HL-60 (cell line): ENCODE measurements around the gene DNAH2.

ENCODE experiments used
- DNase-seq, 2 experiments: peaks; one replicate each; pipeline ENCODE4 v3.0.0-alpha.2; 2010 to 2020; ENCODE audit warnings: low read depth in 1 of 2, low spot score in 1 of 2
- H3K27ac ChIP-seq: fragments of 250-450 bp; sonication (Bioruptor Pico); replicated peaks from 2 replicates; pipeline ENCODE4 v1.5.1; 2020; ENCODE audit warnings: mild to moderate bottlenecking, moderate library complexity
- H3K27me3 ChIP-seq: fragments of 250-450 bp; sonication (Bioruptor Pico); 2 replicates; pipeline ENCODE4 v1.5.1; 2021; ENCODE audit warnings: mild to moderate bottlenecking, moderate library complexity; ENCODE audit not compliant: insufficient read depth, poor library complexity, severe bottlenecking
- H3K4me3 ChIP-seq: replicated peaks from 2 replicates; pipeline ENCODE4 v1.5.1; 2011; ENCODE audit warnings: mild to moderate bottlenecking, control low read depth, low read length; ENCODE audit not compliant: insufficient read depth
- CTCF ChIP-seq: IDR thresholded peaks from one replicate; pipeline ENCODE4 v1.5.1; 2011; ENCODE audit warnings: low read length, control low read depth, inconsistent platforms; ENCODE audit not compliant: insufficient read depth
- GABPA ChIP-seq: IDR thresholded peaks from 2 replicates; pipeline ENCODE4 v1.6.1; 2012; ENCODE audit warnings: low read depth
- POLR2AphosphoS5 ChIP-seq: IDR thresholded peaks from 2 replicates; pipeline ENCODE4 v1.6.1; 2012; ENCODE audit warnings: low read depth
- REST ChIP-seq: IDR thresholded peaks from 2 replicates; pipeline ENCODE4 v1.6.1; 2012; ENCODE audit warnings: low read depth; ENCODE audit not compliant: insufficient replicate concordance
- SPI1 ChIP-seq: IDR thresholded peaks from 2 replicates; pipeline ENCODE4 v1.6.1; 2012; ENCODE audit warnings: low read depth, mild to moderate bottlenecking, borderline replicate concordance

Gene DNAH2

GRCh38 chr17:7831233-7831632, 113.7 kb downstream of the DNAH2 start:
- no peak for DNase-seq
- no peak overlapping the region for H3K4me3 ChIP-seq
- H3K27me3 ChIP-seq = no peaks in the 10 kb centered on the region
- TF ChIP-seq CTCF (no peak), GABPA (no peak), POLR2AphosphoS5 (no peak), SPI1 (no peak), REST (no peak)
- H3K27ac ChIP-seq = no peak overlapping the region

GRCh38 chr17:7832431-7832830, 114.9 kb downstream of the DNAH2 start:
- TF ChIP-seq SPI1 = no peak
- TF ChIP-seq GABPA = no peak
- TF ChIP-seq REST = no peak
- TF ChIP-seq POLR2AphosphoS5 = no peak
- TF ChIP-seq CTCF = no peak
- no peak for DNase-seq
- no peak overlapping the region for H3K4me3 ChIP-seq
- H3K27ac ChIP-seq = no peak overlapping the region
- H3K27me3 ChIP-seq = no peaks in the 10 kb centered on the region

GRCh38 chr17:7833011-7833794, 115.7 kb downstream of the DNAH2 start:
- H3K27ac ChIP-seq = no peak overlapping the region
- TF ChIP-seq REST (no peak), SPI1 (no peak), POLR2AphosphoS5 (no peak), CTCF (no peak), GABPA (no peak)
- H3K27me3 ChIP-seq = no peaks in the 10 kb centered on the region
- H3K4me3 ChIP-seq = peak overlapping the region; percentile 56; the same call in 1 of the 2 replicates
- DNase-seq = no peak
